Endodermal cell (in vitro differentiated cells): ENCODE measurements around the gene EZH1. TPM values are rescaled to one million over a fixed set of nuclear protein-coding genes. Genes with fewer than 3 reads are reported as not detected.

Experiments
- DNase-seq: peaks from one replicate; pipeline ENCODE4 v3.0.0-alpha.2; 2017
- H3K27ac ChIP-seq: 2 replicates; pipeline ENCODE4 v1.5.1; 2013; ENCODE audit warnings: mild to moderate bottlenecking, low read depth, low read length, moderate library complexity
- H3K27me3 ChIP-seq: 2 replicates; pipeline ENCODE4 v1.6.1; 2013; ENCODE audit warnings: mild to moderate bottlenecking, low read length, moderate library complexity; ENCODE audit not compliant: insufficient read depth, control insufficient read depth, poor library complexity, severe bottlenecking
- H3K36me3 ChIP-seq: 2 replicates; pipeline ENCODE4 v1.7.0; 2013; ENCODE audit warnings: mild to moderate bottlenecking, low read length, moderate library complexity; ENCODE audit not compliant: control insufficient read depth, insufficient read depth
- H3K4me1 ChIP-seq: one replicate; pipeline ENCODE4 v1.7.0; 2013; ENCODE audit warnings: low read length; ENCODE audit not compliant: control insufficient read depth, insufficient read depth
- H3K4me3 ChIP-seq: 2 replicates; pipeline ENCODE4 v1.5.1; 2013; ENCODE audit warnings: mild to moderate bottlenecking, low read length, moderate library complexity
- H3K9ac ChIP-seq: 2 replicates; pipeline ENCODE4 v1.6.1; 2013; ENCODE audit warnings: mild to moderate bottlenecking, low read length, moderate library complexity; ENCODE audit not compliant: poor library complexity, severe bottlenecking; ENCODE audit errors: extremely low read depth
- H3K9me3 ChIP-seq: 2 replicates; pipeline ENCODE4 v1.6.1; 2013; ENCODE audit warnings: mild to moderate bottlenecking, low read length, moderate library complexity; ENCODE audit not compliant: control insufficient read depth
- H3K27ac Mint-ChIP-seq: 2 replicates; pipeline ENCODE4 v1.8.0; 2020; ENCODE audit warnings: mixed read lengths
- H3K27me3 Mint-ChIP-seq: 2 replicates; pipeline ENCODE4 v1.8.0; 2021; ENCODE audit warnings: mild to moderate bottlenecking, mixed read lengths; ENCODE audit not compliant: insufficient read depth
- H3K36me3 Mint-ChIP-seq: 2 replicates; pipeline ENCODE4 v1.8.0; 2020; ENCODE audit warnings: low read depth, mixed read lengths
- H3K4me1 Mint-ChIP-seq: 2 replicates; pipeline ENCODE4 v1.8.0; 2020; ENCODE audit warnings: mixed read lengths
- H3K4me3 Mint-ChIP-seq: 2 replicates; pipeline ENCODE4 v1.8.0; 2020; ENCODE audit warnings: mild to moderate bottlenecking, moderate library complexity, mixed read lengths
- H3K9me3 Mint-ChIP-seq: 2 replicates; pipeline ENCODE4 v1.8.0; 2020; ENCODE audit warnings: mild to moderate bottlenecking, mixed read lengths
- CTCF ChIP-seq: fragments of 200-600 bp; sonication (generic); conservative IDR thresholded peaks from 2 replicates; pipeline ENCODE4 v1.5.0; 2021; ENCODE audit warnings: antibody characterized with exemption, mild to moderate bottlenecking
- WGBS, 2 experiments: methylation state at CpG; one replicate each; pipeline versions ENCODE4 v1.1.5 to v1.1.7; 2013; ENCODE audit warnings: missing lambda C conversion rate in 2 of 2, mixed read lengths in 1 of 2; ENCODE audit not compliant: insufficient coverage in 1 of 2, insufficient read length in 1 of 2; 5-methylcytosine and 5-hydroxymethylcytosine counted together
- total RNA-seq, 2 donors: library from RNA; stranded (reverse); fragmentation: NEBNext Ultra II Directional in 1 of 2; extraction: Animal tissue kit (Norgen Biotek cat#: 25700) in 1 of 2; gene quantifications; 2 replicates in 1 of 2; 3 replicates in 1 of 2; pipeline ENCODE4 v1.2.1, GENCODE V29; 2021

EZH1 gene
- total RNA-seq, 2 donors from 2014 or later = 26.0 to 27.2 TPM

DNA sequence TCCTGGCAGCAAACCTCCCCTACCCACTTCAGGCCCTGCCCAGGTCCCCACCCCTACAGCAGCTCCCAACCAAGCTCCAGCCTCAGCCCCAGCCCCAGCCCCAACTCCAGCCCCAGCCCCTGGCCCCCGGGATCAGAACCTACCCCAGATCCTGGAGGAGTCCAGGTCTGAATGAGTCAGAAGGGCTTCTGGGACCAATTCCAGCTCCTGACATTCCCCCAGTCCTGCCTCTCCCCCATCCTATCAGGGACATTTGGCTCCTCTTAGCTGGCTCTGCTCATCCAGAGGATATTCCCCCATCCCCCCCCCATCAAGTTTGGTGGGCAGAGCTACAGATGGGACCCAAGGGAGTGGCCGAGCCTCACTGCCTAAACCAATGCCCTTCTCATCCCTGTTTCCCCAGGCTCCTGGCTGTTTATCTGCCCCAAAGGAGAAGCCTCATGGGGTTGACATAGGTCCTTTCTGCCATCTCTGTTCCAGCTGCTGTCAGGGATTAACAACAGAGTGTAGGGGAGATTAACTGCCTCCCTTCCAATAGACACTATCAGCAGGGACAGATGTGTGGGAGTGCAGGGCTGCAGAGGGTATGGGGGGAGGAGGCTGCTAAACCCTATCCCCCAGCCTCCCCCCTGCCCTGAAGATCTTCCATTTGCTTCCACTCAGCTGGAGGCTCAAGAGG, 46.0 kb downstream of the EZH1 start:
- Histone ChIP-seq H3K9ac (no peak overlapping the region), H3K4me3 (no peak overlapping the region), H3K27me3 (no peaks in the 10 kb centered on the region), H3K27ac (no peak overlapping the region), H3K4me1 (peaks cover 5% of the 10 kb centered on the region), H3K9me3 (no peaks in the 10 kb centered on the region), H3K36me3 (peaks cover 10% of the 10 kb centered on the region)
- no peak for TF ChIP-seq CTCF
- H3K9me3 Mint-ChIP-seq = no peaks in the 10 kb centered on the region
- H3K27me3 Mint-ChIP-seq = no peaks in the 10 kb centered on the region
- peaks cover 8% of the 10 kb centered on the region for H3K4me1 Mint-ChIP-seq
- peak; percentile 49 for DNase-seq
- H3K36me3 Mint-ChIP-seq = peaks cover 23% of the 10 kb centered on the region
- WGBS, 2 experiments = 89% methylated on average over 2 of the region's 2 CpGs; no CpG with 5 or more reads in 1 of the 2 experiments
- no peak overlapping the region for H3K27ac Mint-ChIP-seq
- no peak overlapping the region for H3K4me3 Mint-ChIP-seq

DNA sequence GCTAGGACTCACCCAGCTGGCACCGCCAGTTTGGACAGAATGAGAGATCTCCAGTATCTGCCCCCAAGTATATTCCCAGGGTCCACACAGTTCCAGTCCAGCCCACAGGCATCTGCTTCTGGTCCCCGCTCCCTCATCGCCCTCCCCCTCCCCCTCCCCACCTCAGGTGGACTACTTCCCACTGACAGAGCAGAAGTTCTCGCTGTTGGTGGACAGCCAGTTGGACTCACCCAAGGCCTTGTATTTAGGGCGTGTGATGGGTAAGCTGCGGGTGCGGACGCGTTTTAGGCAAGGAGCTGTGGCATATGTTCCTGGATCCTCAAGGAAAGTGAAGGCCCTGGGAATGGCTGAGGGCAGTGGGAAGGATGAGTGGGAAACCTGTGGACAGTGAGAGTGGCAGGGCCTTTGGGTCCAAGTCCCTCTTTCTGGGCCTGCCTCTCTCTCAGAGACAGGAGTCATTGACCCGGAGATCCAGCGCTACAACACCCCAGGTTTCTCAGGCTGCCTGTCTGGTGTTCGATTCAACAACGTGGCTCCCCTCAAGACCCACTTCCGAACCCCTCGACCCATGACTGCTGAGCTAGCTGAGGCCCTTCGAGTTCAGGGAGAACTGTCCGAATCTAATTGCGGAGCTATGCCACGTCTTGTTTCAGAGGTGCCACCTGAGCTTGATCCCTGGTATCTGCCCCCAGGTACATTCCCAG, 47.6 kb downstream of the EZH1 start:
- TF ChIP-seq CTCF = no peak
- Histone ChIP-seq H3K27me3 (no peaks in the 10 kb centered on the region), H3K36me3 (peaks cover 3% of the 10 kb centered on the region), H3K27ac (no peak overlapping the region), H3K9me3 (no peaks in the 10 kb centered on the region), H3K4me1 (peaks cover 5% of the 10 kb centered on the region), H3K9ac (no peak overlapping the region), H3K4me3 (no peak overlapping the region)
- Mint-ChIP-seq H3K27ac (no peak overlapping the region), H3K27me3 (no peaks in the 10 kb centered on the region), H3K36me3 (peaks cover 12% of the 10 kb centered on the region), H3K4me1 (peaks cover 8% of the 10 kb centered on the region), H3K4me3 (no peak overlapping the region), H3K9me3 (no peaks in the 10 kb centered on the region)
- 93 to 99% methylated on average over 18 to 19 of the region's 19 CpGs for WGBS, 2 experiments
- no peak for DNase-seq

GRCh38 chr17:42695500-42695899, 49.3 kb downstream of the EZH1 start:
- Mint-ChIP-seq H3K4me1 (peaks cover 8% of the 10 kb centered on the region), H3K27ac (no peak overlapping the region), H3K36me3 (peaks cover 12% of the 10 kb centered on the region), H3K27me3 (no peaks in the 10 kb centered on the region), H3K4me3 (no peak overlapping the region), H3K9me3 (no peaks in the 10 kb centered on the region)
- Histone ChIP-seq H3K9me3 (no peaks in the 10 kb centered on the region), H3K27me3 (no peaks in the 10 kb centered on the region), H3K36me3 (peaks cover 3% of the 10 kb centered on the region), H3K4me1 (peaks cover 5% of the 10 kb centered on the region), H3K9ac (no peak overlapping the region), H3K27ac (no peak overlapping the region), H3K4me3 (no peak overlapping the region)
- WGBS, 2 experiments = 96% methylated on average over 14 to 20 of the region's 20 CpGs
- TF ChIP-seq CTCF = no peak
- no peak for DNase-seq
